T1000 (cell line): ENCODE data around the gene TMED7.
"Not testable (repeated sequence)": the region's sequence is repeated elsewhere in the genome, so short reads cannot be mapped to it uniquely, and the experiment has no call there.

Experiments
- DNase-seq: peaks from one replicate; lab custom pipeline; 2025; ENCODE audit warnings: mixed read lengths; lab: John Stamatoyannopoulos, UW

TMED7 gene

GRCh38 chr5:115625579-115626444, at the start of gene TMED7:
TSS of gene TMED7 (minus strand) at chr5:115626036. CDS start at chr5:115625792, 244 bp downstream.
- DNase-seq = peak; percentile 97

- not testable (repeated sequence) for DNase-seq
These were observed 48.9 kb upstream of the TMED7 start for GRCh38 chr5:115674782-115675181.

DNA sequence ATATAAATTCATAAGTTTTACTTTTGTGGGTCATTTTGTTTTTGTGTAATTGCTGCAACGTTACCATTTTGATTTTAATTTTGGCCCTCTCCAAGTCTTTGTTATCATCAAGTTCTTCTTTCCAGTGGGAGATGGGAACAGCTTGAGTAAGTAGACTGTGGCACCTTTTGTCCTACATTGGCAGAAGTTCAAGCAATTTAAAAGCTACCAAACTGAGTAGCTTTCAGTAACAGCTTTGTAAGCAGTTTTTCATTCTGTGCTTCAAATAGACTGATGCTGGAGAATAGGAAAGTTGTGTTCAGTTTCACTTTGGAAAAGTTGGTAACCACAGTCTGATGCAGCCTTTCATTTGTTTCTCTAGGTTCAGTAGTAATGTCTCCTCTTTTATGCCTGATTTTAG, 47.8 kb upstream of the TMED7 start:
- DNase-seq = no peak

DNA sequence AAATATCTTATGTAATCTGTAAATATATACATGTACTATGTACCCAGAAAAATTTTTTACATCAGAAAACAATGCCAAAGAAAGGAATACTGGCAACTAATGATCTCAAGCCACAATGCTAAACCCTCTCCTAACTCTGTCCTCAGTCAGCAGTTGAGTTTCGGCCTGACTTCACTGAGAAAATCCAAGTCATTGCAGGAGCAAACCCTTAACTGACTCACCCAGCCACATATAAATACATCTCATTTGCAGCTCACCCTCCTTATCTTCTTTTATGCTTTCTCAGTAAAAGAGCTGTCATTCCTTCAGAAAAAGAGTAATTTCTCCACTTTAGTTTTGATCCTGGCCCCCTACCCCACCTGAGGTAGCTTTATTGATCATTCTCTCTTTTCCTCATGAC, 46.1 kb upstream of the TMED7 start:
- DNase-seq = no peak

DNA sequence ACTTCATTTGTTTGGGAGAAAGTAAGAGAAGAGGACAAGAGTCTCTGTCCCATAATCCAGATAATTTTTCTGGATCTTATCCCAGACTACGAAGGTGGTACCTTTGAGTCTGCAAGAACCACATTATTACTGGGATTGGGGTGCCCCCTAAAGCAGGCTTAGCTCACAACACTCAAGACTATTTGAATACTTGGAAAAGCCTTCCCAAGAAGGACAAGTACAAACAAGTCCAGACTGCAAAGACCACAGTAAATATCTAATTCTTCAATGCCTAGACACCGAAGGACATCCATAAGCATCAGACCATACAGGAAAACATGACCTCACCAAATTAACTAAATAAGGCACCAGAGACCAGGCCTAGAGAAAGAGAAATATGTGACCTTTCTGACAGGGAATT, 40.2 kb upstream of the TMED7 start:
- DNase-seq = no peak

DNA sequence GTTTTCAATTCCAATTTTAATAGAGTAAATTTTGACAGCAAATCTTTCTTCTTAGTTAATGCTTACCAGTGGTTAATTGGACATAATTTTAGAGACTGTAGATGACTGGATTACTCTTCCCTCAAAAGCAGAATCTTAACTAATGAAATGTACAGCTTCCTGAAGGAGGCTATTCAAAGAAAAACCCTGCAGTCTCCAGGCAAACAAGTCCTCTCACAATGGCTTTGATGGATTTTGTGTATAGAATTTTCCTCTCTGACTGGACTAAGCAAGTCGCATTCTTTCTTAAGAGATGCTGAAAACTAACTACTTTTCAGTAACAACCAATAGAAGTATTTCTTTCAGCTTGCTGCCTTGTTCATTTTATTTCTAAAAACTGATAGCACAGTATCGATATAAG, 35.7 kb upstream of the TMED7 start:
- no peak for DNase-seq

GRCh38 chr5:115661101-115661500, 35.3 kb upstream of the TMED7 start:
- DNase-seq = no peak

- DNase-seq = no peak
These were observed 32.0 kb upstream of the TMED7 start for GRCh38 chr5:115657881-115658233.

DNA sequence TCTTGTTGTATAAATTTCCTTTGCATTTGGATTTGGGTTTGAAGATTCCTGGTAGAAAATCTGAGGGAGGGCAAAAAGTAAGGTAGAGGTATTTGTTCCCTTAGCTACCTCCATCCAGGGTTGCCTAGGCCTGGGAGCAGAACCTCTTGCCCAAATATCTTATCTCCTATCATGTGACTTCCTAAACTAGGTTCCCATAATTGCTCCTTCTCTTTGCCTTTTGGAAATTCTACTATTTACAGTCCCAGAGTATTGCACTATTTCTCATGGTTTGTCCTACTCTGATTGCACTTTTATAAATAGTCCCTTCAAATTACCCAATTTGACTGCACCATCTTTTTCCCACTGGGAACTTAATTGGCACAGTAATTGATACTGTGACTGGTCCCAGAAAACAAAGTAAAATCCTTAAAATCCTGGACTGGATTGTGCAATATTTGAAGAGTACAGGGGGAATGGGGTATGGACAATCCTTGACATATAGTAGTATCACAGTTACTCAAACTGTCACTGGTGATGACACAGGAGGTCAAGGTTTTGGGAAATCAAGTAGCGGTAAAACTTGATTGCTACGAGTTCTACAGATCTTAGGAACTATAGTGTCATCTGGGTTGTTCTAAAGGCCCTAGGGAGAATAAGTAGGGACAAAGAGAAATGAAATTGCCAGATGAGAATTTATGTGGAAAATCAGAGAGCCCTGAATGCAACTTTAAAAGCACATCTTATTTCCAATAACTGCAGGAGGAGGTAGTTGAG, 31.5 kb upstream of the TMED7 start:
- DNase-seq = no peak

GRCh38 chr5:115656404-115656803, 30.6 kb upstream of the TMED7 start:
- DNase-seq = no peak

DNA sequence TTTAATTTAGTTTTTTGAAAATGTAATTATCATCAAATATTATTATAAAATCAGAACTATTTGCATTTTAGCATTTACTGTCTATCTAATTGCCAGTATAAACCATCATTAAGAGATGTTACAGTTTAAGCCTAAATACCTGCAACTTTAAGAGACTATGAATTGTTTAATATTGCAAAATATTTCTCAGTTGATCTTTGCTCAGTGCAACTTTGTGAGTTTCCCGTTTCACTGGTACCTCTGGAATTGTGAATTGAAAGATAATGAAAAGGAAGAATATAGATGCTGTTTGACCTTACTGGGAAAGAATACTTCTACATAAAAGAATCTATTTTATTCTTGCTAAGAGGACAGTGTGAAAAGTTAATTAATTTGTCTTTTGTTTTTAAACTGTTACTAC, 30.2 kb upstream of the TMED7 start:
- DNase-seq = no peak

DNA sequence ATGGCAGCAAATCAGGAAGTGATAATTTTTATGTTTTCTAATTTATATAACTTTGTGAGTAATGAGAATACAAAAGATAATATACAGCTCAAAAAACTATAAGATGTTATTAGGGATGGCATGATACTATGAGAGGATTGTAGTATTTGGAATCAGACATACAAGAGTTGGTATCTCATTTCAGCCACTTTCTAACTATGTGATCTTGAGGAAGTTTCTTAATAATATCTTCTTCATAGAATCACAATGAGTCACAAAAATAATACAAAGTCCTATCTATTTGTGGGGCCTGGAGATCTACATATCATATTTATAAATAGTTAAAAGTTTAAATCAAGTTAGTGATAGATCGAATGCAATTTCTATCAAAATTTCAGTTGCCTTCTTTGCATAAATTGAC, 23.7 kb upstream of the TMED7 start:
- no peak for DNase-seq

DNA sequence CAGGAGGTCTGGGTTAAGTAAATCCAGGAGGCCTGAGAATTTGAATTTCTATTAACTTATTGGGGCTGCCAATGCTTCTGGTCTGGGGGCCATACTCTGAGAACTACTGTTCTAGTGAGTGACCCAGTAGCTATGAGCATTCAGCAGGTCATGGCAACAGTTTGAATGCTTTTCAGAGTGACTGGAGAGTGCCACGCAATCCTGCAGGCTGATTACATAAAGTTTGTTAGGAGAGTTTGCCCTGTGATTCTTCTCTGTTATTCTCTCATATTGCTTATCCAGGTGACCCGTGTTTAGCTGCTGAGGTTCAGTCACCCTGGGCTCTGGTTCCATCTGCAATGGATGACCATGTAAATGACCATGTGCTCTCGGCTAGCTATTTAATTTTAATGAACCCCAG, 22.2 kb upstream of the TMED7 start:
- no peak for DNase-seq

- DNase-seq = not testable (repeated sequence)
These were observed 19.6 kb upstream of the TMED7 start for GRCh38 chr5:115645386-115645785.

DNA sequence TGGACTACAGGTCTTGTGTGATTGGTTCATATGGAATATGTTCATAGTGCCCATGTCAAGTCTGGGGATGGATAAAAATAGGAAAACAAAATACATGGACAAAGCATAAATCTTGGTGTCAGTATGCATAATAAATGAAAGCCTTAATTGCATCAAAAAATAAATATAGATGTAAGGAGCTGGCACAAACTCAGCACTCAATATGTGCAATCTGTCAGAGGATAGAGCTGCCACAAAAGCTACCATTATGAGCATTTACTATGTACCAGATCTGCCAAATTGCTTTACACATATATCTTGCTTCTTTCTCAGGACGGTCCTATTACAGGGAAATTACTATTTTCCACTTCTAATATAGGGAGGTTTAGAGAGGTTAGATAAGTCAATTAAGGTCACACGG, 18.2 kb upstream of the TMED7 start:
- no peak for DNase-seq

GRCh38 chr5:115641948-115642347, 16.1 kb upstream of the TMED7 start:
- no peak for DNase-seq

DNA sequence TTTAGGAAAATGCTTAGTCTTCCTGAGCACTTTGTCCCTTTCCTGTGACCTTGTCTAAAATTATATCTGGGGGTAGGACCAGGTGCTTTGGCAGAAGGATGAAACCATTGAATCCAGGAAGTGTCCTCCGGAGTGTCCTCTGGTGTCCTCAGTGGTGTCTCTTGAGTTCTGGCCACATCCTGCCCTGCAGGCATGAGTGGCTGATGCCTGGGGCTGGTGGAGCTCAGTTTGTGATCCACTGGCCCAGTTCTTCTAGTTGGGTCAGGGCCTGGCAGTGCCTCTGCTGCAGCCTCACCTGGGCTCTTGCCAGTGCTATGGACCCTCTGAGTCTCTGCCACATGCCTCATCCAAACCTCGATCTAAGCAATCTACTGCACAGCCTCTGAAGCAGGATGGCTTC, 14.4 kb upstream of the TMED7 start:
- DNase-seq = no peak

DNA sequence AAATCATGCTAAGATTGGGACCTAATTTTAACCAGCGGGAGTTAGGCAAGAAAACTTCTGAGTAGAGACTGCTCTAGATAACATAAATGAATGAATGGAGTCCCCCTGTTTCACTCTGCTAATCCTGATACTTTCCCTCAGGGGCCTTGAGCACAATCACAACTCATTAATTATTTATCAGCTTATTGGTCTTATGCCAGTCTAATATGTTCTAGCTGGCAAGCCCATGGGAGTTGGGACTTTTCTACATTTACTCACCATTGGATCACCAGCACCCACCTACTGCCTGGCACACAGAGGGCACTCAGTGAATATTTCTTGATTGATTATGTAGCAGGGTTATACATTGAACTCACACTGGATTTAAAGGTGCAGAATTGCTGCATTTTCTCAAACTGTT, 13.5 kb upstream of the TMED7 start:
- DNase-seq = no peak

- no peak for DNase-seq
These were observed 11.7 kb upstream of the TMED7 start for GRCh38 chr5:115637507-115637906.

DNA sequence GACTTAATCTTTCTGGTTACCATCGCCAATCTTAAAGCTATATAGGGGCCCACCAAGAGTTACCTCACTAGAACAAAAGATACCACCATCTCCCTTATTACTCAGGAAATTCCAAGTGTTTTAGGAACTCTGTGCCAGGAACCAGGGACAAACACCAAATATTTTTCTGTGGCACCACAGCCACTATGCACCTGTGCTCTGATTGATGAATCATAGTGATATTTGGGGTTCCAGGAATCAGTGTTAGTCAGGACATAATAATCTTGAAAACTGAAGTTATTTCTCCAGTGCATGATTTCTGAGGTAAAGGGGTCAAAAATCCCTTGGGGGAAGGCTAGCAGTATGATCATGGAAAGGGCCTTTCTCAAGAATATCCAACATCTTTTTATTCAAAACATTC, 10.2 kb upstream of the TMED7 start:
- no peak for DNase-seq

- DNase-seq = peak; percentile 61
These were observed 8.7 kb upstream of the TMED7 start for GRCh38 chr5:115634343-115635132.

DNA sequence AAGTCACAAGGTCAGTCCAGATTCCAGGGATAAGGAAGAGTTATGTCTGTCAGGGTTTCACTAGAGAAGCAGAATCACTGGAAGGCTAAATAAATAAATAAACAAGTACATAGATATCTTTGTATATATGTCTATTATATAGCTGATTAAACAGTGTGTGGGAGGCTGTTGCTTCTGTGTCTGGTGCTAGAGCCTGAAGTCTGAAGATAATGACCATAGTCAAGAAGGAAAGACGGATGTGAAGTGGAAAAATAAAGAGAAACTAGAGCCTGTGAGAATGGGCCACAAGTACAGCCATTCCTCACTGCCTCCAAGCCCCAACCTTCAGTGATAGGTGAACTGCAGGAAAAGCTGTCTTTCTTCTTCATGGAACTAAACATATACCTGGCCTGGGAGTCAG, 4.1 kb upstream of the TMED7 start:
- no peak for DNase-seq
